Retina (tissue), 1 donor: ENCODE data around the gene TOMM6.
A peak's percentile ranks its signal among the peaks of the same experiment; 100 is the strongest.
"Not testable (repeated sequence)": the region's sequence is repeated elsewhere in the genome, so short reads cannot be mapped to it uniquely, and the experiment has no call there.

Experiments used
- DNase-seq: peaks from one replicate; pipeline ENCODE4 v3.0.0-alpha.2; 2016

TOMM6 gene

GRCh38 chr6:41785689-41786450, 1.6 kb upstream of the TOMM6 start:
- no peak for DNase-seq

- DNase-seq, result peak; percentile 90
Measured at GRCh38 chr6:41786451-41787218, 859 bp upstream of the TOMM6 start.

- DNase-seq, result no peak
Measured at GRCh38 chr6:41789390-41789724, 1.9 kb downstream of the TOMM6 start.

GRCh38 chr6:41790045-41790444, 2.6 kb downstream of the TOMM6 start:
- DNase-seq, result no peak

- no peak for DNase-seq
Measured at GRCh38 chr6:41791305-41791704, 3.8 kb downstream of the TOMM6 start.

GRCh38 chr6:41791984-41792383, 4.5 kb downstream of the TOMM6 start:
- no peak for DNase-seq

GRCh38 chr6:41796474-41796873, 9.0 kb downstream of the TOMM6 start:
- DNase-seq, result no peak

- DNase-seq, result no peak
Measured at GRCh38 chr6:41798901-41799558, 11.5 kb downstream of the TOMM6 start.

- no peak for DNase-seq
Measured at GRCh38 chr6:41799559-41799911, 12.0 kb downstream of the TOMM6 start.

- DNase-seq, result no peak
Measured at GRCh38 chr6:41801380-41801779, 13.9 kb downstream of the TOMM6 start.

GRCh38 chr6:41805830-41806774, 18.6 kb downstream of the TOMM6 start:
- no peak for DNase-seq

- DNase-seq, result no peak
Measured at GRCh38 chr6:41811095-41811494, 23.6 kb downstream of the TOMM6 start.

- not testable (repeated sequence) for DNase-seq
Measured at GRCh38 chr6:41811946-41812345, 24.5 kb downstream of the TOMM6 start.

GRCh38 chr6:41813469-41813868, 26.0 kb downstream of the TOMM6 start:
- no peak for DNase-seq

- no peak for DNase-seq
Measured at GRCh38 chr6:41813956-41814355, 26.5 kb downstream of the TOMM6 start.

GRCh38 chr6:41814629-41815028, 27.1 kb downstream of the TOMM6 start:
- DNase-seq, result no peak

- DNase-seq, result no peak
Measured at GRCh38 chr6:41815587-41815986, 28.1 kb downstream of the TOMM6 start.

GRCh38 chr6:41818271-41819054, 31.0 kb downstream of the TOMM6 start:
- no peak for DNase-seq

- DNase-seq, result no peak
Measured at GRCh38 chr6:41821266-41821665, 33.8 kb downstream of the TOMM6 start.

GRCh38 chr6:41822021-41822420, 34.5 kb downstream of the TOMM6 start:
- DNase-seq, result no peak

GRCh38 chr6:41823178-41823577, 35.7 kb downstream of the TOMM6 start:
- no peak for DNase-seq
